Measurements from ENCODE around the gene THRA. TPM values are rescaled to one million over a fixed set of nuclear protein-coding genes. Genes with fewer than 3 reads are reported as not detected.

The THRA gene
- total RNA-seq, 1 donor from 2014 or later, result 30.8 TPM

DNA sequence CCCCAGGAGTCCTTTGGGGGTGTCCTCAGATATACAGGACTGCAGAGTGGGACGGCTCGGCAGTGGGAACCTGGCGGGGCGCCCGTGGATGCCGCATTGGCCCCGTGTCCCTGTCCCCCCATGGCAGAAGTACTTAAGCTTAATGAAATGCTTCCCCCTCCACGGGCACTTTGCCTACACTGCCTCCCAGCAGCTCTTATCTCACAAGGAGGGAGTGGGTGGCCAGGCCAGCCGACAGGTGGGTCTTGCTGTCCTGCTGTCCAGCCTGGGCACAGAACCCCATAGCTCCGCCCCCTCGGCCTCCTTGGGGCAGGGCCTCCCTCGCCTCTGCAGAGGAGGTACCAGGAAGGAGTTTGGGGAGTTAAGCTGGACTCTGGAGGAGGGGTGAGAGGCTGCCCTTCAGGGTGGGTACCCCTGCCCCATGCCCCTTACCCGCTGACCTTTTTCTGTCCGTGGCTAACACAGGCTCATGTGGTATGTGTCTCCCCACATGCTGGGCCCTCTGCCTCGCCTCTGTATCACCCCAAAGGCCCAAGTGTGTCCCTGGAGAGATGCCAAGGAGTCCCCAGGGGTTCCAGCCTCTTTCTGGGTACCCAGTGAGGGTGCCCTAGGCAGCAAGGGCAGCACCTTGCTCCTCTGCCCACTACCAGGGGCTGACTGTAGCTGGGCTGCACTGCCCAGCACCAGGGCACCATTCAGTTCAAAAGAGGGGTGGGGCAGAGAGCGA lies 8.7 kb downstream of the THRA start:
- H3K27me3 ChIP-seq (ENCODE audit: control insufficient read depth in 3 of 3, insufficient read depth in 3 of 3, low read length in 3 of 3), result no peaks in the 10 kb centered on the region
- no peaks in the 10 kb centered on the region for H3K9me3 ChIP-seq (ENCODE audit: control insufficient read depth in 3 of 3, low read length in 3 of 3)
- peak overlapping the region; percentile 99 for H3K27ac ChIP-seq (ENCODE audit: low read depth, low read length)
- peaks cover 89 to 99% (median 98%) of the 10 kb centered on the region in 3 donors for H3K4me1 ChIP-seq (ENCODE audit: control insufficient read depth in 3 of 3, insufficient read depth in 3 of 3, low read length in 3 of 3)
- H3K4me3 ChIP-seq (ENCODE audit: low read length in 3 of 3), result peak overlapping the region; percentile 71 to 78 (median 77)
- peaks cover 9 to 14% (median 13%) of the 10 kb centered on the region in 3 donors for H3K36me3 ChIP-seq (ENCODE audit: control insufficient read depth in 3 of 3, insufficient read depth in 3 of 3, low read length in 3 of 3)
- peak overlapping the region; percentile 25 to 92 (median 80) for H3K9ac ChIP-seq (ENCODE audit: low read depth in 1 of 3, low read length in 3 of 3)

DNA sequence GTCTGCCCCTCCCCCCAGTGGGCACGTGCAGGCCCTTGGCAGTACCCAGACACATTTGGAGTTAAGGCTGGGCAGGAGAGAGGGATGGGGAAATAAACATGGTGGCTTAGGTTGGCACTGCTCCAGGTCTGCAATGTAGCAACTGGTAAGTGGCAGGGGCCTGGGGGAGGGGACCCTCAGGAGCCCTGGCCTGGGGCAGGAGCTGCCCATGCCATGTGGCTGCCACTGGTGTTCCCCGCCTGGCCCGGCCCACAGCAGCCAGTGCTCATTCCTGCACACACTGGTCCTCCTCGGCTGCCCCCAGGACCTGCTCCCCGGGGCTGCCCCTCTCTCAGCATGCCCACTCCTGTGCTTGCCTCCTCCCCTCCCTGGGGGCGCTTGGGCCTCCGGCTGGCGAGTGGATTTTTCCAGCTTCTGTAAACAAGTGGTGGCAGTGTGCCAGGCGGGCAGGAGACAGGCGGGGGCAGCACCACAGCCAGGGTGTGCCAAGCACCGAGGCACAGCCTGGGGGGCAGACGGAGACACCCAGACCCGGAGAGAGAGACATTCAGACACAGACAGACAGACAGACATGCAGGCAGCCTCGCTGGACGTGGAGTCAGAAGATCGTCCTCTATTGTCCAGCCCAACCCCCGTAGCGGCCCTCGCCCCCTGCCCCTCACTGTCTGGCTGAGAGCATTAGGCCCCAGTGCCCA lies 9.4 kb downstream of the THRA start:
- peaks cover 16 to 20% (median 18%) of the 10 kb centered on the region in 3 donors for H3K36me3 ChIP-seq (ENCODE audit: control insufficient read depth in 3 of 3, insufficient read depth in 3 of 3, low read length in 3 of 3)
- H3K9me3 ChIP-seq (ENCODE audit: control insufficient read depth in 3 of 3, low read length in 3 of 3), result no peaks in the 10 kb centered on the region
- peak overlapping the region; percentile 99 for H3K27ac ChIP-seq (ENCODE audit: low read depth, low read length)
- H3K4me3 ChIP-seq (ENCODE audit: low read length in 3 of 3), result peak overlapping the region; percentile 38 to 78 (median 71)
- H3K27me3 ChIP-seq (ENCODE audit: control insufficient read depth in 3 of 3, insufficient read depth in 3 of 3, low read length in 3 of 3), result no peaks in the 10 kb centered on the region
- H3K4me1 ChIP-seq (ENCODE audit: control insufficient read depth in 3 of 3, insufficient read depth in 3 of 3, low read length in 3 of 3), result peaks cover 92 to 99% (median 93%) of the 10 kb centered on the region in 3 donors
- H3K9ac ChIP-seq (ENCODE audit: low read depth in 1 of 3, low read length in 3 of 3), result peak overlapping the region; percentile 76 to 92 (median 80)

DNA sequence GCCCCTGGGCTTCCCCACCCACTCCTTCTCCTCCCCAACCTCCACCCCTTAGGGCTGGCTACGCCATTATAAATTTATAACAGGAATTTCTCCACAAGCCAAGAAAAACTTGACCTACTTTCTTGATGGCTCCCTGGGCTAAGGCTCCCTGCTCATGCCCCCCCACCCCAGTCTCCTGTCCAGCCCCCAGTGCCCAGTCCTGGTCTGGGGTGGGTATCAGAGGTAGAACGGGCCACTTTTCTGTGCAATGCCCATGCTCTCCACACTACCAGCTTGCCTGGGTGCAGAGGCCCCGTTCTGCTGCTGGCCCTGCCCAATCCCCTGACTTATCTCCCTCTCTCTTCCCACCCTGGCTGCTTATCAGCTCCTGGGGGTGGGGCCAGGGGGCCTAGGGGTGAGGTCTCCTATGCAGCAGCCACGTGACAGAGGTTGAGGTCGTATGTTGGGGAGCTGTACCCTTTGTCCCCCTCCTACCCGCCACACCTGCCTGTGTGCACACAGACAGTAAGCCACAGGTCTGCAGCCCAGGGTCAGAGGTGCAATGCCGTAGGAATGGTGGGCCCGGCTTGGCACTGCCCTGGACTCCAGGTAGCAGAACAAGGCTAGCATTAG lies 10.1 kb downstream of the THRA start:
- H3K36me3 ChIP-seq (ENCODE audit: control insufficient read depth in 3 of 3, insufficient read depth in 3 of 3, low read length in 3 of 3), result peaks cover 20 to 26% (median 22%) of the 10 kb centered on the region in 3 donors
- H3K4me3 ChIP-seq (ENCODE audit: low read length in 3 of 3), result peak overlapping the region in 2 of 3 donors; percentile 38 to 71
- H3K27me3 ChIP-seq (ENCODE audit: control insufficient read depth in 3 of 3, insufficient read depth in 3 of 3, low read length in 3 of 3), result no peaks in the 10 kb centered on the region
- peak overlapping the region; percentile 76 to 92 (median 80) for H3K9ac ChIP-seq (ENCODE audit: low read depth in 1 of 3, low read length in 3 of 3)
- H3K27ac ChIP-seq (ENCODE audit: low read depth, low read length), result peak overlapping the region; percentile 99
- peaks cover 85 to 95% (median 89%) of the 10 kb centered on the region in 3 donors for H3K4me1 ChIP-seq (ENCODE audit: control insufficient read depth in 3 of 3, insufficient read depth in 3 of 3, low read length in 3 of 3)
- H3K9me3 ChIP-seq (ENCODE audit: control insufficient read depth in 3 of 3, low read length in 3 of 3), result no peaks in the 10 kb centered on the region

DNA sequence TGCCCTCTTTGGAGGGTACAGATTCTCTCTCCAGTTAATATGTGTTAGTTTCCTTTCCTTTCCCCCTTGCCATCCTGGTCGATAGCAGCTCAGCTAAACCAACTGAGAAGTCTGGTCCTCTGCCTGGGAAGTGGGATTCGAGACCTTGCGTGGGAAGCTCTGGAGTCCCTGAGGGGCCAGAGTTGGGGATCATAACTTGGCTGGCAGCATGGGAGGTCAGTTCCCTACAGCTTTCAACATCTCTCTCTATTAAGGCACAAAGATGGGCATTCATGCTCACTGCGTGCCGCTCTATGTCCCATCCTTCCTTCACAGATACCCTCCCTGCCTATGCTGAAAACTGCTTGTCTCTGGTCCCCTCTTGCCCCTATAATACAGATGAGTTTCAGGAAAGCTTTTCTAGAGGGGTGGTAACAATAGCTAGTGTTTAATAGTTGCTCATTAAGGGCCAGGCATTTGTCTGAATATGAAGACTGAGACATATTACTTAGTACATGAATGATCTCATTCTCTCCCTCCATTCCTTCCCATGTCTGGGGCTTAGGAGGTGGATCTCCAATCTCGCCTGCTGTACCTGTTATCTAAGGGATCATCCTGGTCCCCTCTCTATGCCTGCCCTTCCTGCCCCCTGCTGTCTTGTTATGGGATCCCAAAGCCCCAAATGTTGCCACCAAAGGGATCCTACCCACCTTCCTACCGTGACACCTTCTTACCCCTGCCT lies 10.8 kb downstream of the THRA start:
- H3K27ac ChIP-seq (ENCODE audit: low read depth, low read length), result peak overlapping the region; percentile 99
- peak overlapping the region in 2 of 3 donors; percentile 57 to 75 for H3K9ac ChIP-seq (ENCODE audit: low read depth in 1 of 3, low read length in 3 of 3)
- H3K9me3 ChIP-seq (ENCODE audit: control insufficient read depth in 3 of 3, low read length in 3 of 3), result no peaks in the 10 kb centered on the region
- H3K4me1 ChIP-seq (ENCODE audit: control insufficient read depth in 3 of 3, insufficient read depth in 3 of 3, low read length in 3 of 3), result peaks cover 77 to 87% (median 81%) of the 10 kb centered on the region in 3 donors
- H3K36me3 ChIP-seq (ENCODE audit: control insufficient read depth in 3 of 3, insufficient read depth in 3 of 3, low read length in 3 of 3), result peaks cover 20 to 32% (median 25%) of the 10 kb centered on the region in 3 donors
- no peaks in the 10 kb centered on the region for H3K27me3 ChIP-seq (ENCODE audit: control insufficient read depth in 3 of 3, insufficient read depth in 3 of 3, low read length in 3 of 3)
- H3K4me3 ChIP-seq (ENCODE audit: low read length in 3 of 3), result no peak overlapping the region

DNA sequence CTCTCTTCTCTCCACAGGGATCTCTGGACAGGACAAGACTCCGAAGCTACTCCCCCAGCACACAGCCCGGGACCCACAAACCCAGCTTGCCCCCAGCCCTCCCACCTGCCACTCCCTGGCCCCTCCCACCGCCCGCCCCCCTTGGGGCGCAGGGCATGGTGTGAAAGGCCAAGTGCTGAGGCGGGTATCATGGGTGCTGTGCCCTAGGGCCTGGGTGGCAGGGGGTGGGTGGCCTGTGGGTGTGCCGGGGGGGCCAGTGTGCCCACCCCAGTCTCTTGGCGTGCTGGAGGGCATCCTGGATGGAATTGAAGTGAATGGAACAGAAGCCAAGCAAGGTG lies 11.4 kb downstream of the THRA start:
- H3K27me3 ChIP-seq (ENCODE audit: control insufficient read depth in 3 of 3, insufficient read depth in 3 of 3, low read length in 3 of 3), result no peaks in the 10 kb centered on the region
- H3K4me1 ChIP-seq (ENCODE audit: control insufficient read depth in 3 of 3, insufficient read depth in 3 of 3, low read length in 3 of 3), result peaks cover 72 to 82% (median 77%) of the 10 kb centered on the region in 3 donors
- peak overlapping the region; percentile 99 for H3K27ac ChIP-seq (ENCODE audit: low read depth, low read length)
- peak overlapping the region in 2 of 3 donors; percentile 66 to 79 for H3K9ac ChIP-seq (ENCODE audit: low read depth in 1 of 3, low read length in 3 of 3)
- no peak overlapping the region for H3K4me3 ChIP-seq (ENCODE audit: low read length in 3 of 3)
- H3K36me3 ChIP-seq (ENCODE audit: control insufficient read depth in 3 of 3, insufficient read depth in 3 of 3, low read length in 3 of 3), result peaks cover 23 to 32% (median 27%) of the 10 kb centered on the region in 3 donors
- H3K9me3 ChIP-seq (ENCODE audit: control insufficient read depth in 3 of 3, low read length in 3 of 3), result no peaks in the 10 kb centered on the region

DNA sequence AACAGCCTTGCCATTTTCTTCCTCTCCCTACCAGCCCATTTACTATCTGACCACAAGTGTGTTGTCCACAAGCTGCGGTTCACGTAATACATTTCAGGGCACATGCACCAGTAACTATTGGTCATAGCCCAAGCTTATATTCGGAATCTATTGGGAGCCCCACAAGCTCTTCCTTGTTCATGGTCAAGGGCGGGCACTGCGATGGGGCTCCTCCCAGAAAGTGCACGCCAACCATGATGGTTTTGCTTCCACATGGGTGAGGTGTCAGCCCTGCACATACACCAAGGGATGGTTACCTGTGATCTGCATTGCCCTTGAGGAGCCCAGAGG lies 12.1 kb downstream of the THRA start:
- H3K36me3 ChIP-seq (ENCODE audit: control insufficient read depth in 3 of 3, insufficient read depth in 3 of 3, low read length in 3 of 3), result peaks cover 27 to 32% (median 28%) of the 10 kb centered on the region in 3 donors
- H3K4me3 ChIP-seq (ENCODE audit: low read length in 3 of 3), result peak overlapping the region in 2 of 3 donors; percentile 59 to 63
- H3K27ac ChIP-seq (ENCODE audit: low read depth, low read length), result peak overlapping the region; percentile 99
- no peaks in the 10 kb centered on the region for H3K27me3 ChIP-seq (ENCODE audit: control insufficient read depth in 3 of 3, insufficient read depth in 3 of 3, low read length in 3 of 3)
- no peaks in the 10 kb centered on the region for H3K9me3 ChIP-seq (ENCODE audit: control insufficient read depth in 3 of 3, low read length in 3 of 3)
- peaks cover 65 to 75% (median 70%) of the 10 kb centered on the region in 3 donors for H3K4me1 ChIP-seq (ENCODE audit: control insufficient read depth in 3 of 3, insufficient read depth in 3 of 3, low read length in 3 of 3)
- peak overlapping the region; percentile 2 to 79 (median 66) for H3K9ac ChIP-seq (ENCODE audit: low read depth in 1 of 3, low read length in 3 of 3)

DNA sequence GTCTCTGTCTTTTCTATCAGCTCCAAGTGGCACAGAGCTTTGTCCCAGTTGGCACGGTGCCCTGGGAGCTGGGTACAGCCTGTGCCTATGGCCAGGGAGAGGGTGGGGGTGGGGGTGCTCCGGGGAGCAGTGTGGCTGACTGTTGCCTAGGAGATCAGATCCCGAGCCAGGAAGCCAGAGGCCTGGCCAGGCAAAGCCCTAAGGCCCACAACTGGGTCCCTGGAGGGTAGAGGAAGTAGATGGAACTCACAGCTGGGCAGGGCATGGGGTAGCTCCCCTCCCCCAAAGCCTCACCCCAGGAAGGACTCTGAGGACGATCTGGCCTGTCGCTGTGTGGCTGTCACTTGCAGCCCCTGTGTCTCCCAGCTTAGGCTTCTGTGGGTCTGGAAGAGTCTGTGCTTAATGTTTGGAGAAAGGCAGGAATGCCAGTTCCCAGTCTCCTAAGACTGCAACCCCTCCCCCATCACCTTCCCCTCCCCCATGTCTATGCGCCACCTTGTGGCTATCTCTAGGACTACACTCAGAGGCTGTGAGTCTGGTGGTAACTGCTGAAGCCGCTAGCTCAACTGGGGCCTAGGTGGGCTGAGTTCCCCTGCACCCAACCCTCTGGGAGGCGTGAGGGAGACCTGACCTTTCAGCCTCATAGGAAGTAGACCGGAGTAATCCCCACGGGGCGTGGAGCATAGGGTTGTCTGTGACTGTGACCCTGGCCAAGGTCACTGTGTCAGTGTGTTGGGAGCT lies 12.6 kb downstream of the THRA start:
- Histone ChIP-seq H3K4me1 (ENCODE audit: control insufficient read depth in 3 of 3, insufficient read depth in 3 of 3, low read length in 3 of 3) (peaks cover 60 to 69% (median 64%) of the 10 kb centered on the region in 3 donors), H3K27ac (ENCODE audit: low read depth, low read length) (peak overlapping the region; percentile 99), H3K36me3 (ENCODE audit: control insufficient read depth in 3 of 3, insufficient read depth in 3 of 3, low read length in 3 of 3) (peaks cover 30 to 33% (median 32%) of the 10 kb centered on the region in 3 donors), H3K27me3 (ENCODE audit: control insufficient read depth in 3 of 3, insufficient read depth in 3 of 3, low read length in 3 of 3) (no peaks in the 10 kb centered on the region), H3K4me3 (ENCODE audit: low read length in 3 of 3) (peak overlapping the region; percentile 46 to 63 (median 59)), H3K9ac (ENCODE audit: low read depth in 1 of 3, low read length in 3 of 3) (peak overlapping the region; percentile 51 to 79 (median 76)), H3K9me3 (ENCODE audit: control insufficient read depth in 3 of 3, low read length in 3 of 3) (no peaks in the 10 kb centered on the region)

DNA sequence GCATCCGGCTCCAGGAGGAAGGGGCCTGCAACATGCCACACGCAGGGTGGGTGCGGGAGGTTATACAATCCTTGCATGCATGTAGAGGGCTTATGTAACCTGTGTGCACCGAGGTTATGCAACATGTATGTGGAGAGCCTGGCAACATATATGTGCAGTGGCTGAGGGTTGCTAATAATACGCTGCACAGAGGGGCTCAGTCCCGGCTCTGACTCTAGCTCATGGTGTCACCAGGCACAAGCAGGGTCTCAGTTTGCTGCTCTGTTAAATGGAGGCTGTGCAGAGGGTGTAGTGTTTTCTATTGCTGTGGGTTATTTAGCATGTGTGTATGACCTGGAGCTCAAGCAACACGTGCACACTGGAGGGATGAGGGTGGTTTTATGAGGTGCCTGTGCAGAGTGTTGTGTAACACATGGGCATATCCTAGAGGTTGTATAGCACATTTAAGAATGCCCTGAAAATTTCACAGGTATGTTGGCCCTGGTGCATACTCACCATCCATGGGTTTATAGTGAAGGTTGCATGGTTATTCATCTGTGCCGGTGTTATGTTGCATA lies 13.3 kb downstream of the THRA start:
- Histone ChIP-seq H3K9ac (ENCODE audit: low read depth in 1 of 3, low read length in 3 of 3) (peak overlapping the region; percentile 51 to 79 (median 76)), H3K4me1 (ENCODE audit: control insufficient read depth in 3 of 3, insufficient read depth in 3 of 3, low read length in 3 of 3) (peaks cover 53 to 63% (median 58%) of the 10 kb centered on the region in 3 donors), H3K27ac (ENCODE audit: low read depth, low read length) (peak overlapping the region; percentile 99), H3K4me3 (ENCODE audit: low read length in 3 of 3) (peak overlapping the region; percentile 46 to 63 (median 59)), H3K27me3 (ENCODE audit: control insufficient read depth in 3 of 3, insufficient read depth in 3 of 3, low read length in 3 of 3) (no peaks in the 10 kb centered on the region), H3K36me3 (ENCODE audit: control insufficient read depth in 3 of 3, insufficient read depth in 3 of 3, low read length in 3 of 3) (peaks cover 30 to 37% (median 36%) of the 10 kb centered on the region in 3 donors), H3K9me3 (ENCODE audit: control insufficient read depth in 3 of 3, low read length in 3 of 3) (no peaks in the 10 kb centered on the region)

DNA sequence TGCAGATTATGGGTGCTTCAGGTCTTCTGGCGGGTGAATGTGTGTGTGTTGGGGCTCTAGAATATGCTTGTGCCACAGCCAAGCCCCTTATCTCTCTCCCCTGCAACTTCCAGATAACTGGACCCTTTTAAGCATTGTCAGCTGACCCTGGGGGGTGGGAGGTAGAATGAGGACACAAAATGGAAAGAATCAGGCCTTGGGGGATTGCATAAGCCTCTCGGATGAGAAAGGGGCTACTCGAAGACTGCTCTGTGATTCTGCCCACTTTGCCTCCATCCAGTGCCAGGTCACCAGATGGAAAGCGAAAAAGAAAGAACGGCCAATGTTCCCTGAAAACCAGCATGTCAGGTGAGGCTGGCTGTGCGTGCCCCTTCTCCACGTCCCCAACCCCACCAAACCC lies 13.8 kb downstream of the THRA start:
- peaks cover 32 to 41% (median 40%) of the 10 kb centered on the region in 3 donors for H3K36me3 ChIP-seq (ENCODE audit: control insufficient read depth in 3 of 3, insufficient read depth in 3 of 3, low read length in 3 of 3)
- H3K27ac ChIP-seq (ENCODE audit: low read depth, low read length), result no peak overlapping the region
- H3K4me3 ChIP-seq (ENCODE audit: low read length in 3 of 3), result no peak overlapping the region

More for the DNA sequence above, 13.8 kb downstream of the THRA start:
- no peaks in the 10 kb centered on the region for H3K9me3 ChIP-seq (ENCODE audit: control insufficient read depth in 3 of 3, low read length in 3 of 3)
- no peaks in the 10 kb centered on the region for H3K27me3 ChIP-seq (ENCODE audit: control insufficient read depth in 3 of 3, insufficient read depth in 3 of 3, low read length in 3 of 3)
- peaks cover 48 to 57% (median 52%) of the 10 kb centered on the region in 3 donors for H3K4me1 ChIP-seq (ENCODE audit: control insufficient read depth in 3 of 3, insufficient read depth in 3 of 3, low read length in 3 of 3)
- H3K9ac ChIP-seq (ENCODE audit: low read depth in 1 of 3, low read length in 3 of 3), result peak overlapping the region in 1 of 3 donors; percentile 79

Measured in skeletal muscle tissue (tissue), 4 donors.